B cell (primary cell): ENCODE data around the gene ZNF91. TPM values are rescaled to one million over a fixed set of nuclear protein-coding genes. Genes with fewer than 3 reads are reported as not detected.
A peak's percentile ranks its signal among the peaks of the same experiment; 100 is the strongest.
"Not testable (repeated sequence)": the region's sequence is repeated elsewhere in the genome, so short reads cannot be mapped to it uniquely, and the experiment has no call there.

Experiments
- ATAC-seq: fragments of 200-7000 bp; cut with Tn5 transposase; one replicate; pipeline ENCODE4 v1.10.0; 2021; ENCODE audit warnings: low read depth, mild to moderate bottlenecking, moderate number of reproducible peaks, moderate library complexity
- CTCF ChIA-PET: fragments of 350-600 bp; sonication (Branson Sonifier 250); formaldehyde crosslinking; loops from one replicate; lab custom pipeline; 2021; ENCODE audit warnings: antibody characterized with exemption, inconsistent platforms; lab: Charles Lee
- POLR2A ChIA-PET: fragments of 350-600 bp; sonication (Branson Sonifier 250); formaldehyde crosslinking; loops from one replicate; lab custom pipeline; 2021; ENCODE audit warnings: antibody characterized with exemption; lab: Charles Lee
- DNase-seq: peaks from one replicate; pipeline ENCODE4 v3.0.0; 2013
- H2AFZ ChIP-seq: 2 replicates; pipeline ENCODE4 v1.6.1; 2012; ENCODE audit warnings: mild to moderate bottlenecking, low read depth, low read length; ENCODE audit not compliant: insufficient read depth, poor library complexity, severe bottlenecking
- H3K27ac ChIP-seq, 2 donors: 1 replicate in 1 of 2; 2 replicates in 1 of 2; pipeline ENCODE4 v1.5.1; 2012 to 2013; ENCODE audit warnings: low read length in 2 of 2, mild to moderate bottlenecking in 2 of 2, moderate library complexity in 1 of 2
- H3K27me3 ChIP-seq, 4 experiments: fragments of 200-600 bp in 1 of 4; sonication (generic) in 1 of 4; replicated peaks in 1 of 4; 1 replicate in 2 of 4; 2 replicates in 2 of 4; pipeline versions ENCODE4 v1.6.1 to v1.7.0; 2013 to 2016; ENCODE audit warnings: low read length in 3 of 4, mild to moderate bottlenecking in 2 of 4, mixed read lengths in 1 of 4, moderate library complexity in 1 of 4; ENCODE audit not compliant: insufficient read depth in 4 of 4, control insufficient read depth in 3 of 4; ENCODE audit errors: control extremely low read depth in 1 of 4
- H3K36me3 ChIP-seq, 2 experiments: replicated peaks in 1 of 2; 1 replicate in 1 of 2; 2 replicates in 1 of 2; pipeline versions ENCODE4 v1.6.1 to v1.7.1; 2013; ENCODE audit warnings: low read length in 1 of 2; ENCODE audit not compliant: insufficient read depth in 2 of 2, control insufficient read depth in 1 of 2; ENCODE audit errors: control extremely low read depth in 1 of 2, extremely low read depth in 1 of 2
- H3K4me1 ChIP-seq, 2 donors: fragments of 200-600 bp in 1 of 2; sonication (generic) in 1 of 2; 1 replicate in 1 of 2; 2 replicates in 1 of 2; pipeline versions ENCODE4 v1.5.1 to v1.6.1; 2013 to 2017; ENCODE audit warnings: low read length in 2 of 2; ENCODE audit not compliant: control insufficient read depth in 2 of 2, insufficient read depth in 2 of 2
- H3K4me2 ChIP-seq: replicated peaks from 2 replicates; pipeline ENCODE3; 2012; ENCODE audit warnings: mild to moderate bottlenecking, low read depth, low read length; ENCODE audit not compliant: poor library complexity, severe bottlenecking
- H3K4me3 ChIP-seq, 5 experiments: fragments of 200-600 bp in 1 of 5; sonication (generic) in 1 of 5; 1 replicate in 3 of 5; 2 replicates in 2 of 5; pipeline versions ENCODE4 v1.5.1 to v1.7.0; 2011 to 2016; ENCODE audit warnings: low read length in 4 of 5, mild to moderate bottlenecking in 4 of 5, low read depth in 2 of 5, control low read depth in 1 of 5, moderate library complexity in 1 of 5; ENCODE audit not compliant: insufficient read depth in 1 of 5; ENCODE audit errors: control extremely low read depth in 1 of 5, extremely low read depth in 1 of 5
- H3K79me2 ChIP-seq: fragments of 200-600 bp; sonication (generic); one replicate; pipeline ENCODE4 v1.6.0; 2016; ENCODE audit warnings: low read length; ENCODE audit not compliant: control insufficient read depth, insufficient read depth
- H3K9ac ChIP-seq: fragments of 200-600 bp; sonication (generic); 2 replicates; pipeline ENCODE4 v1.6.1; 2017; ENCODE audit warnings: mild to moderate bottlenecking, low read length, moderate library complexity
- H3K9me3 ChIP-seq, 3 donors: one replicate each; pipeline versions ENCODE4 v1.6.1 to v1.7.1; 2013; ENCODE audit warnings: low read length in 2 of 3; ENCODE audit not compliant: control insufficient read depth in 2 of 3, insufficient read depth in 1 of 3; ENCODE audit errors: control extremely low read depth in 1 of 3
- H4K20me1 ChIP-seq: 2 replicates; pipeline ENCODE4 v1.6.0; 2012; ENCODE audit warnings: mild to moderate bottlenecking, low read length; ENCODE audit not compliant: insufficient read depth, control insufficient read depth, poor library complexity, severe bottlenecking
- H3K27ac Mint-ChIP-seq: one replicate; pipeline ENCODE4 v1.8.0; 2021; ENCODE audit warnings: mixed read lengths
- H3K27me3 Mint-ChIP-seq: one replicate; pipeline ENCODE4 v1.8.0; 2021; ENCODE audit warnings: mixed read lengths
- H3K4me1 Mint-ChIP-seq: one replicate; pipeline ENCODE4 v1.8.0; 2021; ENCODE audit warnings: mixed read lengths
- H3K4me3 Mint-ChIP-seq: one replicate; pipeline ENCODE4 v1.8.0; 2021; ENCODE audit warnings: mixed read lengths
- H3K9me3 Mint-ChIP-seq: one replicate; pipeline ENCODE4 v1.8.0; 2022; ENCODE audit warnings: mixed read lengths; ENCODE audit not compliant: insufficient read depth
- CTCF ChIP-seq: fragments of 200-600 bp; IDR thresholded peaks from one replicate; pipeline ENCODE4 v1.8.0; 2022; ENCODE audit warnings: antibody characterized with exemption, mild to moderate bottlenecking
- EZH2 ChIP-seq: IDR thresholded peaks from 2 replicates; pipeline ENCODE4 v1.6.1; 2012; ENCODE audit warnings: borderline replicate concordance, low read depth, mild to moderate bottlenecking, moderate library complexity, low read length; ENCODE audit not compliant: insufficient read depth, poor library complexity, severe bottlenecking
- WGBS: methylation state at CpG from one replicate; pipeline ENCODE4 v1.1.5; 2013; ENCODE audit warnings: missing lambda C conversion rate; ENCODE audit not compliant: insufficient coverage; 5-methylcytosine and 5-hydroxymethylcytosine counted together
- intact Hi-C: fragments of 100-400 bp; cut with micrococcal nuclease; formaldehyde crosslinking; loops from one replicate; pipeline ENCODE4 v1.10.0; 2022
- polyA plus RNA-seq: library from polyadenylated mRNA; depleted of rRNA; stranded (reverse); fragments of >200 nt; gene quantifications from 2 replicates; pipeline ENCODE4 v1.2.3, GENCODE V29; 2012
- total RNA-seq, 2 donors: library from RNA; stranded (reverse); fragments of 120-200 nt in 1 of 2; gene quantifications; 1 replicate in 1 of 2; 2 replicates in 1 of 2; pipeline versions ENCODE4 v1.2.3 to v1.2.4, GENCODE V29; 2013 to 2022

Gene ZNF91
- total and polyA plus RNA-seq, 2 donors (not counting 1 experiment from before 2014, with no cell fraction given) = 17.9 to 79.6 TPM

DNA sequence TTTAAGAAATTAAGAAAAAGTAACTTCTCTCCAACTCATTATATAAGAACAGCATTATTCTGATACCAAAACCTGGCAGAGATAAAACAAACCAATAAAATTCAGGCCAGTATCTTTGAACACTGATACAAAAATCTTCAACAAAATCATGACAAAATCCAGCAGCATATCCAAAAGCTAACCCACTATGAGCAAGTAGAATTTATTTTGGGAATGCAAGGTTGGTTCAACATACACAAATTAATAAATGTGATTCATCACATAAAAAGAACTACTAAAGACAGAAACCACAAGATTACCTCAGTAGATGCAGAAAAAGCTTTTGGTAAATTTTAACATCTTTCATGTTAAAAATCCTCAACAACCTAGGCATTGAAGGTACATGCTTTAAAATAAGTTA is 12.3 kb downstream of the ZNF91 start:
- Histone ChIP-seq H4K20me1 (peaks cover 17% of the 10 kb centered on the region), H2AFZ (no peak overlapping the region), H3K27ac (no peak overlapping the region), H3K9me3 (peaks cover 15 to 52% (median 41%) of the 10 kb centered on the region in 3 donors), H3K9ac (no peak overlapping the region), H3K4me1 (peaks cover 0 to 3% of the 10 kb centered on the region in 2 donors), H3K79me2 (peaks cover 93% of the 10 kb centered on the region), H3K27me3 (no peaks in the 10 kb centered on the region), H3K4me2 (no peak overlapping the region), H3K4me3 (no peak overlapping the region), H3K36me3 (peaks cover 15 to 39% of the 10 kb centered on the region in 2 experiments)
- no peak overlapping the region for H3K4me3 Mint-ChIP-seq
- peaks cover 16% of the 10 kb centered on the region for H3K9me3 Mint-ChIP-seq
- no peak for DNase-seq
- no peak for ATAC-seq
- no peak overlapping the region for H3K27ac Mint-ChIP-seq
- ChIA-PET CTCF (no interaction called here), POLR2A (no interaction called here)
- TF ChIP-seq CTCF (no peak), EZH2 (no peak)
- intact Hi-C loops = no loop called here
- no peaks in the 10 kb centered on the region for H3K27me3 Mint-ChIP-seq
- H3K4me1 Mint-ChIP-seq = peaks cover 17% of the 10 kb centered on the region

- Mint-ChIP-seq H3K9me3 (peaks cover 7% of the 10 kb centered on the region), H3K4me3 (no peak overlapping the region), H3K27ac (no peak overlapping the region), H3K27me3 (no peaks in the 10 kb centered on the region), H3K4me1 (peaks cover 8% of the 10 kb centered on the region)
- H3K4me2 ChIP-seq = no peak overlapping the region
- peaks cover 17% of the 10 kb centered on the region for H4K20me1 ChIP-seq
- DNase-seq (no peak), ATAC-seq (no peak)
- POLR2A ChIA-PET = no interaction called here
- peaks cover 10 to 41% of the 10 kb centered on the region in 2 experiments for H3K36me3 ChIP-seq
- no peak overlapping the region for H3K9ac ChIP-seq
- TF ChIP-seq EZH2 = no peak
- TF ChIP-seq CTCF = no peak
- H3K4me3 ChIP-seq = no peak overlapping the region
- no peaks in the 10 kb centered on the region for H3K27me3 ChIP-seq
- CTCF ChIA-PET = no interaction called here
- intact Hi-C loops = no loop called here
- no peak overlapping the region for H2AFZ ChIP-seq
- peaks cover 0 to 3% of the 10 kb centered on the region in 2 donors for H3K4me1 ChIP-seq
- no peak overlapping the region for H3K27ac ChIP-seq
- peaks cover 18 to 59% (median 41%) of the 10 kb centered on the region in 3 donors for H3K9me3 ChIP-seq
- peaks cover 92% of the 10 kb centered on the region for H3K79me2 ChIP-seq
Observed at GRCh38 chr19:23381114-23381513, 14.2 kb downstream of the ZNF91 start.

DNA sequence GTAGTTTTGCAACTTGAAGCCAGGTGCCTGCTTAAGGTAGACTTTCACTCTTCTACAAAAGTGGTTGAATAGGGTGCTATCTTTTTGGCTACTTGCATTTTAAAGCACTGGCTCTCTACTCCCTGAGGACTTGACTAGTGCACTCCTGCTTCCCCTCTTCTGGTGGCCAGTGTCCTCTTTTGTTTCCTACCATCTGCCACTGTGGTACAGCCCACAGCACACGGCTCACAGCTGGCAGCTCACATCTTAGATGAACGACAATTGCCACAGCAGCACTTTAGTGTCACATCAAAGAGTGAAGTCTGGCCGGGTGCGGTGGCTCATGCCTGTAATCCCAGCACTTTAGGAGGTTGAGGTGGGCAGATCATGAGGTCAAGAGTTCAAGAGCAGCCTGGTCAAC is 15.6 kb downstream of the ZNF91 start:
- DNase-seq (peak; percentile 15), ATAC-seq (peak; percentile 39)
- H2AFZ ChIP-seq, H3K4me3 ChIP-seq, H3K4me1 Mint-ChIP-seq, H3K27ac ChIP-seq, H4K20me1 ChIP-seq, H3K9ac ChIP-seq, H3K4me2 ChIP-seq, H3K9me3 Mint-ChIP-seq, H3K4me1 ChIP-seq, intact Hi-C loops, H3K27me3 ChIP-seq, H3K27ac Mint-ChIP-seq, H3K27me3 Mint-ChIP-seq, CTCF ChIA-PET, POLR2A ChIA-PET: not testable (repeated sequence)
- H3K4me3 Mint-ChIP-seq = peak overlapping the region; percentile 27
- Histone ChIP-seq H3K9me3 (peaks cover 14 to 58% (median 42%) of the 10 kb centered on the region in 3 donors), H3K79me2 (peaks cover 88% of the 10 kb centered on the region), H3K36me3 (peaks cover 8 to 40% of the 10 kb centered on the region in 2 experiments)
- WGBS = 88% methylated on average over 4 of the region's 4 CpGs
